Fibroblast of skin of left quadriceps (primary cell): ENCODE measurements around the gene PPME1.

Experiments used
- DNase-seq, 2 experiments: peaks; one replicate each; pipeline ENCODE4 v3.0.0-alpha.2; 2013; ENCODE audit warnings: low read depth in 2 of 2

The PPME1 gene

DNA sequence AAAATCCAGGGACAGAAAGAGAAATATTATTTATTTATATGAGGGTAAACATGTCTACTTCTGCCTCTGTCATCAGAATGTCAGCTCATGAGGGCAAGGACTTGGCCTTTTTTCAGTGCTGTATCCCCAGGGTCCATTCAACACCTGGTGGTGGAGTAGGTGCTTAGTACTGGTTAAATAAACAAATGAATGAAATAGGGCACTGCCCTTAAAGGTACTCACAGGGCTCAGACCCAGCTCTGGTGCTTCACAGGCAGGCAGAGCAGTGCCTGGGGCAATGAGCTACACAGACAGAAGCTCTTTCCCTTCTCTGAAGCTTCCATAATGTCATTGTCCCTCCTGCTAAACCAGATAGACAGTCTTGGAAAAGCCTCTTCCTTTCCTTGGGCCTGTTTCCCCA, 109.4 kb downstream of the PPME1 start:
- no peak for DNase-seq

DNA sequence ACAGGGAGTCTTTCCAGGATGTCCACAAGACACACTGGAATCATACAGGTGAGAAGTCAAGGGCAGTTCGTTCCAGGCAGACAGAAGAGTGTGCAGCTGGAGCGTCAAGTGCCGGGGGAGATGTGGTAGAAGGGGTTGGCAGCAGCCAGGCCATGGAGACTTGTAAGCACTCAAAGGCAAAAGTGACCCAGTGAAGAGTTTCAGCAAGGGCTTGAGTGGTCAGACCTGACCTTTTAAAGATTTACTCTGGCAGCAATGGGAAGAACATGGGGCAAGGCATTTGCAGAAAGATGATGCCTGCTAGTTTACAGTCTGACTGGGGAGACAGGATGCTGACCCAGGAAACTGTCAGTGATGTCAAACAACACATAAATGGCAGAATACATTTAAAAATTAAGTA, 111.3 kb downstream of the PPME1 start:
- no peak for DNase-seq

DNA sequence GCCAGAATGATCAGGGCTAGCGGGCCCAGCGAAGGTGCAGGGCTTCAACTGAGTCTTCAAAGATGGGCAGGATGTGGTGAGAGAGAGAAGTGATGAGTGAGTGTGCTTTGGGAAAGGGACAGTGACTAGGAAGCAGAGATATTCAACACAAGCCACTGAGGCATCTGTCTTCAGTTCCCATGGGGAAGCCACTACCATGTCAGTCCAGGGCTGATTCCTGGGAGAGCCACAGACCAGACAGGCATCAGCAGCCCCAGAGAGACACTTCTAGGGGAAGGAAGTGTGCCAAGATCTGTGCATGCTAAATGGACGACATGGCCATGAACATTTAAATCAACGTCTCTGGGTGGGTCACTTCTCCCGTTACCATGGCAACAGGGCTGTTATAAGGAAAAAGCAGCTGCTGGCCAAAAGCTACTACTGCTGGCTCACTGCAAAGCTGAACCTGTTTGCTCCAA, 111.9 kb downstream of the PPME1 start:
- no peak for DNase-seq

DNA sequence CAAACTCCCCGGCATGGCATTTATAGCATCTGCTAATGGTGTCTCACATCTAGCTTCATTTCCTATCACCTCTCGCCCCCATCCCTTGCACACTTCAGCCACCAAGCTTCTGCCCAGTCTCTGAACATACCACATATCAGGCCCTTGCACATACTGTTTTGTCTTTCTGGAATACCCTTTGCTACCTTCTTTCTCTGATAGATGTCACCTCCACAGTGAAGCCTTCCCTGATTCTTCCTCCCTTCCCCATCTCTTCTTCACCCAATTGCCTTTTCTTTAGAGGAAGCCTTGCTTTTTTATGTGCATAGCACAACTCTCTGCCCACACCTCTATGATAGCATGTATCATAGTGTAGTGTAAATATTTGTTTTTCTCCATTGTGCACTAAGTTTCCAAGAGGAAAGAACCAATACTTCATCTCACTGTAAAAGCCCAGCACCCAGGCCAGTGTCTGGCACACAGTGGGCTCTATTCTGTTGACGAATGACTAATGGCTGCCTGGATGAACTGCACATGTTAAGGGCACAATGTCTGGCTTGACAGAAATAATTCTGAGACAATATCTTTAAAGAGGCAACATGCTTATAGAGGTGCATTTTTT, 112.6 kb downstream of the PPME1 start:
- DNase-seq, result no peak

DNA sequence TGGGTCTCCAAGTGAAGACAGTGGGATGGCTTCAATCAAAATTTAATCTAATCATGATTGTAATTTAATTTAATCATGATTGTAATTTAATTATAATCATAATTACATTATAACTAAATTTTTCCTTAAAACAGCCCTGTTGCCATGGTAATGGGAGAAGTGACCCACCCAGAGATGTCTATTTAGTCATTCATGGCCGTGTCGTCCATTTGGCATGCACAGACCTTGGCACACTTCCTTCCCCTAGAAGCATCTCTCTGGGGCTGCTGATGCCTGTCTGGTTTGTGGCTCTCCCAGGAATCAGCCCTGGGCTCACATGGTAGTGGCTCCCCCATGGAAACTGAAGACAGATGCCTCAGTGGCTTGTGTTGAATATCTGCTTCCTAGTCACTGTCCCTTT, 113.4 kb downstream of the PPME1 start:
- DNase-seq, result no peak

DNA sequence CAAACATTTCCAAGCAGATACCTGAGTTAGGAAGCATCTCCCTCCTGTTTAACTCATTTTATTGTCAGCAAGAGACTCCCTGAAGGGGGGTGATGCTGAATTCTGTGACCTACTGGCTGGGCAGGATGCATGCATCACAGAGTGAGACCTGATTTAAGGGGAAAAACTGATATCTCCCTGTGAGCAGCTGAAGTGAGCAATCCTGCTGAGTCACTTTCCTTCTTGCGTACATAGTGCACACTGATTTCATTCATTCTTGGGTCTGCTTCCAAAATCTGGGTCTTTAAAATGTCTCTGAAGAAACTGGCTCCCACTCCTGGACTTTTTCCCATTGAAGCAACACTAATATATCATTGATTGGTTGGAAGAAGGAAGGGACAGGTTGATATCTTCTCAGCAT, 117.1 kb downstream of the PPME1 start:
- DNase-seq, result peak; percentile 88 to 91

DNA sequence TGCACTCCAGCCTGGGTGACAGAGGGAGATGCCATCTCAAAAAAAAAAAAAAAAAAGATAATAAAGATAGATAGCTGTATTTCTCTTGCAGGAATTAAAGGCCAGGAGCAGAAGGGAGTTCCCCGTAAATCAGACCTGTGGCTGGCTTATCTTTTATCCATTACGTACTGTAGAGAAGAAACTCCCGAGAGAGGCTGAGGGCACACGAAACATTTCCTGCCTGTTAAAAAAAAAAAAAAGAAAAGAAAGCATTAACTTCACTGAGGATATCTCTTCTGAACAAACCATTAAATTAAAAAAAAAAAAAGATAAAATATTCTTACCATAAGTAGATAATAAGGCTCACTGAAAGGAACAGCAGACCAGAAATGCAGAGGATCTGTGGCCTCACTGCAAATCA, 117.8 kb downstream of the PPME1 start:
- DNase-seq, result no peak

DNA sequence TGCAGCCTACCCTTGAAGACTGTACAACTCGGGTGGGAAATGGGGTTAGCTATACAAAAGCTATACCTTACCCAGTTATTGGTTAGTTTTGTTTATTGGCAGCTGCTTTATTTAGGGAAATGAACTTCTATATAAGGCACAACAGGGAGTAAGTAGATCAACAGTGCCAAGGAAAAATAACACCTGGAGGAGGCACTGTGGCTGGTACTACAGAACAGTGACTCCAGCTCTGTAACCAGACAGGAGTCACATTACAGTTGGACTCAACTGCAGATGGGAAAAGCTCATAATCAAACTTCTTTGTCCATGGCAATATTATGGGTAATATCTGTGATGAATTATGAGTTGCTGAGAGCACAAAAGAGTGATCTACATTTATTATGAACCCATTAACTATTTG, 126.4 kb downstream of the PPME1 start:
- no peak for DNase-seq

DNA sequence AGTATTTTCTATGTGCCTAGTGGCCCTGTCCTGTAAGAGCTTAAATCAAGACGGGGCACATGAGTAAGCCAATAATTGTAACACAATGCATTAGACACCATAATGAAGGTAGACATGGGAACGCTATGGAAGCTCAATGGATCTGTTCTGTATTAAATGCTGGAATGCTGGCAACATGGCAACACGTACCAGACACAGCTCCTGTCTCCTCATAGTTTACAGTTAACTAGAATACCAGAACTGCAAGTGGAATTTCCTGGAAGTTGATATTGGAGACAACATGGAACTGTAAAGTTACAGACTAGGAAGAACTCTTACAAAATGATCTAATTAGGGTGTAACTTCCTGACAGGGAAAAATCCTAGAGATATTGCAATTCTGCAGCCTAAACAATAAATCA, 127.9 kb downstream of the PPME1 start:
- DNase-seq, result no peak
